Large intestine (tissue), 3 donors: Measurements from ENCODE around the gene GAPVD1. TPM values are rescaled to one million over a fixed set of nuclear protein-coding genes. Genes with fewer than 3 reads are reported as not detected.

Experiments
- DNase-seq, 2 donors: peaks; one replicate each; pipeline versions ENCODE4 v3.0.0 to v3.0.0-alpha.2; 2013
- H3K27ac ChIP-seq: one replicate; pipeline ENCODE4 v1.5.1; 2013; ENCODE audit warnings: low read length
- H3K27me3 ChIP-seq: 2 replicates; pipeline ENCODE4 v1.6.1; 2013; ENCODE audit warnings: low read length; ENCODE audit not compliant: control insufficient read depth, insufficient read depth
- H3K36me3 ChIP-seq: 2 replicates; pipeline ENCODE4 v1.6.1; 2013; ENCODE audit warnings: low read length; ENCODE audit not compliant: control insufficient read depth, insufficient read depth
- H3K4me1 ChIP-seq: one replicate; pipeline ENCODE4 v1.6.1; 2013; ENCODE audit warnings: low read length; ENCODE audit not compliant: control insufficient read depth, insufficient read depth
- H3K4me3 ChIP-seq: one replicate; pipeline ENCODE4 v1.5.1; 2013; ENCODE audit warnings: low read length
- H3K9me3 ChIP-seq: one replicate; pipeline ENCODE4 v1.6.1; 2013; ENCODE audit warnings: mild to moderate bottlenecking, low read depth, low read length, moderate library complexity; ENCODE audit not compliant: control insufficient read depth
- WGBS: methylation state at CpG from one replicate; pipeline ENCODE4 v1.1.5; 2013; ENCODE audit warnings: low lambda C conversion rate; ENCODE audit not compliant: insufficient coverage; 5-methylcytosine and 5-hydroxymethylcytosine counted together
- polyA plus RNA-seq: library from polyadenylated mRNA; unstranded; fragments of 120-200 nt; gene quantifications from one replicate; pipeline ENCODE4 v1.2.1, GENCODE V29; 2013

Gene GAPVD1
- polyA plus RNA-seq, 1 donor = 27.6 TPM

- DNase-seq = no peak
- H3K9me3 ChIP-seq = peaks cover 9% of the 10 kb centered on the region
- no peaks in the 10 kb centered on the region for H3K36me3 ChIP-seq
- WGBS = no CpG with 5 or more reads among the region's 8 CpGs
- no peaks in the 10 kb centered on the region for H3K4me1 ChIP-seq
- H3K27me3 ChIP-seq = peaks cover 6% of the 10 kb centered on the region
- H3K4me3 ChIP-seq = no peak overlapping the region
- H3K27ac ChIP-seq = no peak overlapping the region
Observed at GRCh38 chr9:125413579-125413978, 152.0 kb downstream of the GAPVD1 start.

GRCh38 chr9:125415583-125416460 lies 154.2 kb downstream of the GAPVD1 start:
- no peak for DNase-seq
- Histone ChIP-seq H3K9me3 (no peaks in the 10 kb centered on the region), H3K4me1 (no peaks in the 10 kb centered on the region), H3K36me3 (no peaks in the 10 kb centered on the region), H3K27me3 (no peaks in the 10 kb centered on the region), H3K4me3 (no peak overlapping the region), H3K27ac (no peak overlapping the region)
- no CpG with 5 or more reads among the region's 23 CpGs for WGBS

- Histone ChIP-seq H3K27ac (no peak overlapping the region), H3K36me3 (no peaks in the 10 kb centered on the region), H3K9me3 (no peaks in the 10 kb centered on the region), H3K4me1 (no peaks in the 10 kb centered on the region), H3K4me3 (no peak overlapping the region), H3K27me3 (no peaks in the 10 kb centered on the region)
- no peak for DNase-seq
- WGBS = no CpG with 5 or more reads among the region's 8 CpGs
Observed at GRCh38 chr9:125416517-125416916, 154.9 kb downstream of the GAPVD1 start.

Other genes starting within 250 kb of the GAPVD1 start
- 6.9 TPM for gene SCAI, start 118.3 kb upstream of the GAPVD1 start, polyA plus RNA-seq
- gene PPP6C, start 72.0 kb upstream of the GAPVD1 start, polyA plus RNA-seq = 28.7 TPM
- gene RABEPK, start 61.3 kb upstream of the GAPVD1 start, polyA plus RNA-seq = 21.1 TPM
- gene HSPA5, start 20.5 kb upstream of the GAPVD1 start, polyA plus RNA-seq = 314 TPM